ENCODE results near the gene FOSL2.

The FOSL2 gene

DNA sequence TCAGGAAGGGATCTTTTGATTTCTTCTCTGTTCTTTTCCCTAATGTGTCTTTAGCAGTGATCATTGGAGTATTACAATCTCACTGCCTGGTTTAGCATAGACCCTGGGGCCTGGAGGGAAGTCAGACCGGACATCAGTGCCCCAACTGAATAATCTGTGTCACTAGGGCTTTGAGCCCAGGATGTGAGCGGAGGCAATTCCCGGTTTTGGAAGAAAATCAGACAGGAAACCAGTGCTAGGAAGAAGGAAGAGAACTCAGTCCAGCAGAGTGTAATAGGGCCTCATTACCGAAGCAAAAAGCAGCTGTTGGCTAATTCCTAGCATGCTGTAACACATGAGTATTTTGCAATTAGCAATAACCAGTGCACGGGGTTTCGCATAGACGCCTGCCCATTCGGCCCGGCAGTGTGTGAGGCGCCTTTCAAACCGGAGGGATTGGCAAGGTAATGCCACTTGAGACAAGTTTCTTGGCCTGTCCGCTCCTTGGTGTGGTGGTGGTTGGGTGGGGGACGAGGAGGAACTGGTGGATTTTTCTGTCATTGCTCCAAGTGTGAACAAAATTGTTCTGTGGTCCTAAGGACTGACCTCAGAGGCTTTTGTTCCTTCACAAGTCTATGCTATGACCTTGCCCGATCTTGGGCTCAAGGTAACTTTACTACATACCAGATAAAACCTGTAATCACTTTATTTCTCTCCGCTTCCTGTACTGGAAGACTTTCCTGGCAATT lies 2.8 kb downstream of the FOSL2 start:
- no peak for DNase-seq (ENCODE audit: low read depth)

DNA sequence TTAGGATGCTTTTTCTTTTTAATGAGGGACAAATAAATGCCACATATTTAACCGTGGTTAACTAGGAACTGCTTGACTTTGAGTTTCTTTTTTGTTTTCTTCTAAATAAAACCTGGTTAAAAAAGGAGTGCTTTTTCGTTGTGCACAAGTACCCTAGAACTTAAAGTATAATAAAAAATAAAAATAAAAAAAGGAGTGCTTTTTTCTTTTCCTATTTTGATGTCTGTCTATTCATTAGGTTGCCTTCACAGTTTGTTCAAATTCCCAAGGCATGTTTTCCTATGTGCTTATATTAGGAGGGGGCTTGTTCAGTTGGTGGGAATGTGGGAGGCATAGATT lies 4.4 kb downstream of the FOSL2 start:
- no peak for DNase-seq (ENCODE audit: low read depth)

DNA sequence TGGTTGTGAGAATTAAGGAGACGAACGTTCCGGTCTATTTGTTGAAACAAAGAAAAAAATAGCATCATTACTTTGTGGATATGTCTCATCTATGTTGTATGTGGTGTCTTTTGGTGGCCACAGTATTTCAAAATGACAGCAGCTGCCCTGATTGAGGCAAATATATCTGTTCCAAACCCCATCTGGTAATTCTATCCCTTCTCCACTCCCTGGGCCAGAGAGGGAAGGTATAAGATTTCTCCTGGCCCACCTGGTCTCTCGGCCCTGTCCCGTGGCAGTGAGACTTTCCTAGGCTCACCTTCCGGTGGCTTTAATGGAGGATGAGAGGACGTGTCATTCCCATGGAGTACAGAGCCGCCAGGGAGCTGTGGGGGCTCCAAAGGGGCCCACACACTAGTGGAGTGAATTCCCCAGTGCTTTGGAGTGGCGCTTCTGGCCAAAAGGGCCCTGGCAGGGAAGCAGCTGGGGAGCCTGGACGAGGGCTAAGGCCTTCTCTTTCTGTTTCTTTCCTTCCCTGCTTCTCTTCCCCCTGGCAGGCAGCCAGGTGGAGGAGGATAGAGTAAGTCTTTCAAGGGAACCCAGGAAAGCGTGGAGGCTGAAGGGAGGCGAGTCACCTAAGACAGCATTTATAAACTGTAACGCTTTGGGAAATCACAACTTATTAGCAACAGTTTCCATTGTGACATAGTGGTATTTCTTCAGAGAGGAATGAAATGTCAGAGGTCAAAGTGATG lies 5.6 kb downstream of the FOSL2 start:
- DNase-seq (ENCODE audit: low read depth), result no peak

DNA sequence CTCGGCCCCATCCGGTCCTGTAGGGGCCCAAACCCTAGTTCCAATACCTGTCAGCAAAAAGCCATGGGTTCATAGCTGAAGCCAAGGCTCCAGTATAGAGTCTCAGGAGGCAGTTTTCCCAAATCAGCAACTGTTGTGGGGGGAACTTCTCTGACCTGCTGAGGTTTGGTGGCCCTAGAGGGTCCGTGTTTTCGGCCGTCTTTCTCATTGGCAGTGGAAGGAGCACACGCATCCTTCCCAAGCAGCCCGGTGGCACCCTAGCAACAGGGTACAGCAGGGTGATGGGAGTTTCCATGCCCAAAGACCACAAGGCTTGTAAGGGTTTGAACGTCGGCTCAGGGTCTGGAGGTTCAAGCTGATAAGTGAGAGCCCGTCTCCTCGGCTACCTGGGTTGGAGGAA lies 6.6 kb downstream of the FOSL2 start:
- DNase-seq (ENCODE audit: low read depth), result no peak

DNA sequence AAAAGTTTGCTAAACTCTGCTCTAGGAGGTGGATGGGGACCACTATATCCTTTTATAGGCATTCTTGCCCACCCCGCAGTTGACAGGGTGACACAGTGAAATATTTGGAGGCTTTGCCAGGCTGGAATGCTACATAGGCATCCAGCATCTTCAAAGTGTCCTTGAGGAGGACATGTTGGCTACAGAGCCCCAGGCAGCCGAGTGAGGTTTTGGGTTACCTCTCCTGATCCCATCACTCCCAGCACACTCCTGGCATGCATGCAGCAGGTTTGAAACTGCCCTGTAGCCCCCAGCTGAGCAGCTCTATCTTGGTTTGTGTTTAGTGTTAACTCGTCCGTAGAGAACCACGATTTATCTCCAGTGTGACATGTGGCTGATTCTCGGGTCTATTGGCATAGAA lies 7.3 kb downstream of the FOSL2 start:
- DNase-seq (ENCODE audit: low read depth), result no peak

DNA sequence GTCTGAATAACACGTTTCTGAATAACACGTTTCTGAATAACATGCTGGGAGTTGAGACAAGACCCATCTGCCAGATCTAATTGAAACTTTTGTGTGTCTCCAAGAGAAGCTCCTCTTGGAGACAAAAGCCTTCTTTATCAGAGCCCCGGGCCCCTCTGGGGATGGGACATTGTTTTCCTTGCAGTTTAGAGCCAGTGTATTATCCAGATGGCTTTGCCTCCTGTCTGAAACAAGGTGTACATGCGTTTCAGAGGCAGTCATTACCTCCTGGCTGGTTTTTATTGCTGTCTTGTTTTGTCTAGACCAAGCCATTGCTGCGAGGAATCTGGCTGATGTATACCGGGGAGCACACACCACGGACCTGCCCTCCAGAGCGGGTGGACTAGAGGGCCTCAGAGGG lies 7.8 kb downstream of the FOSL2 start:
- no peak for DNase-seq (ENCODE audit: low read depth)

DNA sequence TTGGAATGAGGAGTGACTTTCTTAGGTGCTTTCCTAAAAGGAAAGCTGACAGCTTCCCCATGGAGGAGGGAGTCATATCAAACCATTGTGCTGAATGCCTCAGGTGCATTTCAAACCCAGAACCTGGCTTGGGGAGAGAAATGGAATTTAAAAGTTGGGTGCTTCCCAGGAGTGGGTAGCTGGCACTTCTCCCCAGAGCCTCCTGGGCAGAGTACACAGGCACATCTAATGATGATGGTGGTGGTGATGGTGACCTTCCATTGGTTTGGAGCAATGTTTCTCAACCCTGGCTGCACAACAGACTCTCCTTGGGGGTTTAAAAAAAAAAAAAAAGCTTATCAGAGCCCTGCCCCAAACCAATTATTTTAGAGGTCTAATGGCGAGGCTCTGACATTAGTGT lies 8.3 kb downstream of the FOSL2 start:
- DNase-seq (ENCODE audit: low read depth), result no peak

DNA sequence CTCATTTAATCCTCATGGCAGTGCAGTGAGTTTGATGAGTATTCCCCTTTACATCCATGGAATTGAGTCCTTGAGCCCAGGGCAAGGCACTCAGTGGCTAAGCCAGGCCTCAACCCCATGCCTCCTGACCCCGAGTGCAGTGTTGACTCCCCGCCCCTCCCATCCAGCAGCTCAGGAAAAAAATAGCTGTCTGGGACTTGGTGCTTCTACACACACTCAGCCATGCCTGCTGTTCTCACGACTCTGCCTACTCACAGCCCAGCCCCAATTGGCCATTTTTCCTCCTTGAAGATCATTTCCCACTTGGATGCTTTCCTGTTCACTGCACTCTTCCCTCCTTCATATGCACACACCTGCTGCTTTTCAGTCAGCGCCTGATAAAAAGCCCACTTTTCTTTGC lies 8.8 kb downstream of the FOSL2 start:
- no peak for DNase-seq (ENCODE audit: low read depth)

DNA sequence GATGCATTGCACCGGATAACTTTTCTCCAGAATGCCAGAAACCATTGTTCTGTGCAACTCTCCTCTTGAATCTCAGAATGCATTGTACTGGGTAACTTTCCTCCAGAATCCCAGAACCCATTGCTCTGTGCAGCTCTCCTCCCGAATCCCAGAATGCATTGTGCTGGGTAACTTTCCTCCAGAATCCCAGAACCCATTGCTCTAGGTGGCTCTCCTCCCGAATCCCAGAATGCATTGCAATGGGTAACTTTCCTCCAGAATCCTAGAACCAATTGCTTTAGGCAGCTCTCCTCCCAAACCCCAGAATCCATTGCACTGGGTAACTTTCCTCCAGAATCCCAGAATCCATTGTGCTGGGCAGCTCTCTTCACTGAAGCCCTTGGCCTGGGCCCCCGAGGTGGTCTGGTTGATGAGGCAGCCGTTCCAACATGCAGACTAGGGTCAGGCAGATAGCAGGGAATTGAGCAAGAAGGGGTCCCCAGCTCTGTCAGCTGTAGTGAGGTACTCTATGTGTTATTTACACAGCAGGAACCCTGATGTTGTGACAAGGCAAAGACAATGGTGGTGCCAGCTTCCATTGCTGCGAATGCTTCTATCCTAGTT lies 9.4 kb downstream of the FOSL2 start:
- DNase-seq (ENCODE audit: low read depth), result no peak

DNA sequence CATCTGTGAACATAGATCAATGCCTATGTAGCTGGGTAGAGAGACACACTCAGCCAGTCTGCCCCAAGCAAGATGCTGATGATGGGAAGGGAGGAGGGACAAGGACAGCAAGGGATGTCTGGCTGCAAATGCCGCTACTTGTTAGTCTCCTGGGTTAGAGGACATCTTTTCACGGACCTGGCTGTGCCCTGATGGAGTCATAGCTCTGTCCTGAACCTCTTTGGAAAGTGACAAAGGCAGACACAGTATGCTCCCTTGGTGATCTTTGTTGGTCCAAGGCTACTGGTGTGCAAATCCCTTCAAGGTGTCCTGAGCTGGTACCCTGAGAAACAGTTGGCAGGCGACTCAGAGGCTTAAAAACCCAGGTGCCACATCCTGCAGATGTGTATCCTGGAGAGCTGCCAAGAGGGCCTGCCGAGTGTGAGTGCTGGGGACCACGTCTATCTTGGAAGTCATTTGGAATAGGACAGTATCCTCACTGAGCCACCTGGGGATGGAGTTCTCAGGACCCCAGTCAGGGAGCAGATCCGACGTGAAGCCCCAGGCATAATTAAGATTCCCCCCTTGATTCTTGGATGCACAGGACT lies 10.8 kb downstream of the FOSL2 start:
- DNase-seq (ENCODE audit: low read depth), result no peak

DNA sequence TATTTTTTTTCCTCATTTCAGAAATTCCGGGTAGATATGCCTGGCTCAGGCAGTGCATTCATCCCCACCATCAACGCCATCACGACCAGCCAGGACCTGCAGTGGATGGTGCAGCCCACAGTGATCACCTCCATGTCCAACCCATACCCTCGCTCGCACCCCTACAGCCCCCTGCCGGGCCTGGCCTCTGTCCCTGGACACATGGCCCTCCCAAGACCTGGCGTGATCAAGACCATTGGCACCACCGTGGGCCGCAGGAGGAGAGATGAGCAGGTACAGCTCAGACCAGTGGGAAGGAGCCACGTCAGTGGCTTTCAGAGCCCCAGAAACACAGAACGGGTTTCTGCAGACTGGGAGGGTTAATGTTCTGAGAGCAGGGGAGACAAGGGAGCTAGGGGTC lies 11.4 kb downstream of the FOSL2 start:
- no peak for DNase-seq (ENCODE audit: low read depth)

DNA sequence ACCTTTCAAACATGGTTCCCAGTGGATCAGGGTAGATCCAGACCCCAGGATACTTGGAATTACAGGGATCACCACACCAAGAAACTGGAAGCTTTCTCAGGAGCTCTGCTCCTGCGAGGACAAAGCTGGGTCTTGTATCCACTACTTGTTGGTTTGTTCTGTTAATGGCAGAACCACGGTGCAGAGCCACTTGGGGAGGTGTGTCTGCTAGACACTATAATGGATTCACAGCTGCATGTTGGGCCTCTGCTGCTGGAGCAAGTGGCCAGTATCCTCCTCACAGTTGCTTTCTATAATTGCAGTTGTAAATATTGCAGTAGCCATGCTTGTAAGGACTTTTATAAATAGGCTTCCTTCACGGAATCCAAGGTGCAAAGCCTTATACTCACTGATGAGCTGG lies 12.9 kb downstream of the FOSL2 start:
- DNase-seq (ENCODE audit: low read depth), result no peak

DNA sequence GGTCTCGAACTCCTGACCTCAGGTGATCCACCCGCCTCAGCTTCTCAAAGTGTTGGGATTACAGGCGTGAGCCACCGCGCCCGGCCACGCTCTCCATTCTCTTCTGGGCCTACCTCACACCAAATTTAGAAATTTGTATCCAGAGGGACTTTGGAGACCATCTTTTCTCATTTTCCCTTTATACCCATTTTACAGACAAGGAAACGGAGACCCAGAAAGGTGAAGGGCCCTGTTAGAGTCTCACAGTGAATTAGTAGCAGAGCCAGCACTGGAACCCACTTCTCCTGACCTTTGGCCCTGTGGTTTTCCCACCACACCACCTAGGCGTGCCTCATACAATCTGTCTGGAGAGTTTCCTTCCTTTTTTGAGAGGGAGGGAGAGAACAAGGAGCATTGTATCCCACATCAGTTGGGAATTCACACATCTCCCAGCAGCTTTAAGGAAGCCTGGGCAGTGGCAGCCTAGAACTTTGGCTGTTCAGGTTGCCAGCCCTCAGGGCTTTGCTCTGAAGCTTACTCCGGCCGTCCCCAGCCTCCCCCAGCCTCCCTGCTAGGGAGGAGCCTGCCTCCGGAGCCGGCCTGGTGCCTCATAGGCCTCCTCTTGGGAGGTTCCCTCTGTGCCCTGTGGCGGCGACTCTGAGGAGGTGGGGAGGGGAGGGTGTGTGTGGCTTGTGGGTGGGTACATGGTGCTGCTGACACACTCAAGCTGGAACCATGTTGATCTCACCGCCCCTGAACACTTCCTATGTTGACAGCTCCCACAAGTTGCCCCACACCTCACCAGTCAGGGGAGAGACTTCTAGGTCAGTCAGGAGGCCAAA lies 13.8 kb downstream of the FOSL2 start:
- DNase-seq (ENCODE audit: low read depth), result no peak

DNA sequence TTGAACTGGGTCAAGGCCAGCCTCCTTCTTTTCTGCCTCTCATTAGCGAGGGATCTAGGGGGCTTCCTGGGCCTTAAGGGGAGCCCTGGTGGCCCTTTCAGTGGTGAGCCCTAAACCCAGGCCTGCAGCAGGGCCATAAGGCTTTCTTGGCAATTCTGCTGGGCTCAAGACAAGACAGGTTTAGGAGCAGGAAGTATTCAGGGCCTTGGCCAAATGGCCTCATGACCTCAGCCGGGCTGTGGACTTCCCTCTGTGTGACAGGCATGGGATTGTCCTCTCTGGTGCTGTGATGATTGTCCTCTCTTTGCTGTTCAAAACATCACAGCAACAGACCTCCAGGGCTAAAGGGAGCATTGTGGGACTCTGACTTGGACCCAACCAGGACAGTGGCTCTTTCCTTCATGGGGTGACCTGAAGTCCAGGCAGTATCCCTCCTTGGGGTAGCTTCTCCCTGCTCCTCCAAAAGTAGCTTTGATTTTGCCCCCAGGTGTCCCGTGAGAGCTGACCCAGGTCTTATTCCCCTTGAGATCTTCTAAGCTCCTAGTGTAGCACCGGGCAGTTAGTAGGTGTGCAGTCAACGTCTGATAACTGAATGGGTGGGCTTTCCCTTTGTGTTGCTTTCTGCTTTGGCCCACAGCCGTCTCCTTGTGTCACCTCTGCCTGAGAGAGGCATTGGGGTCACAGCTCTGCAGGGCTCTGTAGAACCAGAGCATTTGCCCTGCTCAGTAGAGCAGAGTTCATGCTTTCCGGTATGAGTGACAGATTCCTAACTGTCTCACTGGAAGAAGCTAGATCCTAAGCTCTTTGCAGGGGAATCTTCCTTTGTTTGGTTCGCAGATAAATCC lies 14.7 kb downstream of the FOSL2 start:
- no peak for DNase-seq (ENCODE audit: low read depth)

DNA sequence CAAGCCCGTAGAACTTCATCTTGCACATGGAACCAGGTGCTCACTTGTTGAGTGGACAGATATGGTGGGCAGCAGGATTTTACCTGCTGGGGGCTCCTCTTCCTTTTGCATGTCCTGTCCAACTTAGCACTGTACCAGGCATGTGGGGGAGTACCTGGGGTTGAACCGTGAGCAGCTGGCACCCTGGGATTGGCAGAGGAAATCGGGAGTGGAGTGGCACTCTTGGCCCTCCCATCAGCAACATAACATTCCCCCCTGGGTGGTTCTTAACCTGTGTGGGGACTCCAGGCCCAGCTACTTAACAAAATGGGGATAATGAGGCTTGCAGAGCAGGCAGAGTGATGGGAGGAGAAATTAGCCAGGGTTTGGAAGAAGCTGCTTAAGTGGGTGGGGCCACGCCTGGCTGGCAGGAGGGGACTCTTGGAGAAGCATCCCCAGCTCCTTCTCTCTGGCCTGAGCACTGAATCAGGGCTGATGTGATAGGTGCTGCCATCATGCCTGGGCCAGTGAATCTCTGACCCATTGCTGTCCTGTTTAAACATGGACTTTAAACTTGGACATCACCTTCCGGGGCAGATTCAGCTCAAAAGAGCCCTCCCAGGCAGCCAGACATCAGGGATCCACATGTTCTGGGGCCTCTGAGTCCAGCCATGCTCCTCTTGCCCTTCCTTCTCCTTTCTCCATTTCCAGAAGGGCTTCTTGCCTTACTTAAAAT lies 15.5 kb downstream of the FOSL2 start:
- no peak for DNase-seq (ENCODE audit: low read depth)

DNA sequence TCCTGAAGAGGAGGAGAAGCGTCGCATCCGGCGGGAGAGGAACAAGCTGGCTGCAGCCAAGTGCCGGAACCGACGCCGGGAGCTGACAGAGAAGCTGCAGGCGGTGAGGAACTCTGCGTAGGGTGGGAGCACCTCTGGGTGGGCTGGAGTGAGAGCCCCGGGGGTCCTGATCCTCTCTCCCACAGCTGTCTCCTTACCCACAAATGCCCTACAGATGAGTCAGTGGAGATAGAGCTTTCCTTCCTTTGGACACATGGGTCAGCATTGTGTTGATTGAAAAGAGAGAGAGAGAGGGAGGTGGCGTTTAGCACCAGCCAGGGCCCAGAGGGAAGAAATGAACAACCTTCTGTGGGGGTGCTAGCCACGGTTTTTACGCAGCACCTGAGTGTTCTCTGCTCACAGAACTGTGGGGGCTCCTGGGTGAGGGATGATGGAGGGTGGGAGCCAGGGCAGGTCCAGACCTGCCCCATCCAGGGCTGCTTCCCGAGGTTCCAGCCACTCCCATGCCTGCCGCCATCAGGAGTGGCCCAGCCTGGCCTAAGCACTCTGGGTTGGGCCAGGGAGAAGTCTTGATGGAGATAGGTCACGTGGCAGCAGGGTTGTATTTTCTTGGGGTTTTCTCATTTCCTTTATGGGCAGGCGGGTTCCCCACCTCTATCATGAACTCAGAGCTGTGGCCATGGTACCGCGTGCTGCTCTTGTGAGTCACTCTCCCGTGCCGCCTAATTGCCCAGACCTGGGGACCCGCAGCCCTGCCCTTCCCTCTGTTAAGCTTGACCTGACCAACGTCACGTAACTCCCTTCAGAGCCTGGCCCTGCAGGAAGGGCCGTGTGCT lies 16.3 kb downstream of the FOSL2 start:
- DNase-seq (ENCODE audit: low read depth), result peak; percentile 42

DNA sequence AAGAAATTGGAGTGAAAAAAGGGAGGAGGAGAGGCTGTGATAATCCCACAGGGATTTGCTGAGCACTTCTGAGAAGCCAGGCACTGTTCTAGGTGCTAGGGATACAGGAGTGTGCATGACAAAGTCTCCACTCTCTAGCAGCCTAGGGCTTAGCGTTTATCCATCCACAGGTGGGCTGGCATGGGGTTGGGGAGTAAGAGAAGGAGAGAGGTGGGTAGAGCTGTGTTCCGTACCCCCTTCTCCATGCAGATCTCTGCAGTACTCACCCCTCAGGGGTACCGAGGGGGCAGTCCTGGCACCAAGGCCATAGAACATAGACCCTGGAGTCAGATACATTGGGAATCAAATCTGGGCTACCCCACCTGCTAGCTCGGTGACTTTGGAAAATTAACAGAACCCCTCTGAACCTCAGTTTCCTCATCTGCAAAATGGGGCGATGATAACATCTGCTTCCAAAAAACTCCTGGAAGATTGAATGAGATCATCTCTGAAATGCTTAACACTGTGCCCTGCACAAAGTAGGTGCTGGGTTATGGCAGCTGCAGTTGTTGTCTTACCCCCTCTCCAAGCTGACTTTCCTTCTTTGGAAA lies 18.6 kb downstream of the FOSL2 start:
- no peak for DNase-seq (ENCODE audit: low read depth)

DNA sequence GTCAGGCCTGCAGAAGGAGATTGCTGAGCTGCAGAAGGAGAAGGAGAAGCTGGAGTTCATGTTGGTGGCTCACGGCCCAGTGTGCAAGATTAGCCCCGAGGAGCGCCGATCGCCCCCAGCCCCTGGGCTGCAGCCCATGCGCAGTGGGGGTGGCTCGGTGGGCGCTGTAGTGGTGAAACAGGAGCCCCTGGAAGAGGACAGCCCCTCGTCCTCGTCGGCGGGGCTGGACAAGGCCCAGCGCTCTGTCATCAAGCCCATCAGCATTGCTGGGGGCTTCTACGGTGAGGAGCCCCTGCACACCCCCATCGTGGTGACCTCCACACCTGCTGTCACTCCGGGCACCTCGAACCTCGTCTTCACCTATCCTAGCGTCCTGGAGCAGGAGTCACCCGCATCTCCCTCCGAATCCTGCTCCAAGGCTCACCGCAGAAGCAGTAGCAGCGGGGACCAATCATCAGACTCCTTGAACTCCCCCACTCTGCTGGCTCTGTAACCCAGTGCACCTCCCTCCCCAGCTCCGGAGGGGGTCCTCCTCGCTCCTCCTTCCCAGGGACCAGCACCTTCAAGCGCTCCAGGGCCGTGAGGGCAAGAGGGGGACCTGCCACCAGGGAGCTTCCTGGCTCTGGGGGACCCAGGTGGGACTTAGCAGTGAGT lies 19.4 kb downstream of the FOSL2 start:
- no peak for DNase-seq (ENCODE audit: low read depth)

DNA sequence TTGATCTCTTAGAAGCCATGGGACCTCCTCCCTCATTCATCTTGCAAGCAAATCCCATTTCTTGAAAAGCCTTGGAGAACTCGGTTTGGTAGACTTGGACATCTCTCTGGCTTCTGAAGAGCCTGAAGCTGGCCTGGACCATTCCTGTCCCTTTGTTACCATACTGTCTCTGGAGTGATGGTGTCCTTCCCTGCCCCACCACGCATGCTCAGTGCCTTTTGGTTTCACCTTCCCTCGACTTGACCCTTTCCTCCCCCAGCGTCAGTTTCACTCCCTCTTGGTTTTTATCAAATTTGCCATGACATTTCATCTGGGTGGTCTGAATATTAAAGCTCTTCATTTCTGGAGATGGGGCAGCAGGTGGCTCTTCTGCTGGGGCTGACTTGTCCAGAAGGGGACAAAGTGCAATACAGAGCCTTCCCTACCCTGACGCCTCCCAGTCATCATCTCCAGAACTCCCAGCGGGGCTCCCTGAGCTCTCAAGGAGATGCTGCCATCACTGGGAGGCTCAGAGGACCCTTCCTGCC lies 20.0 kb downstream of the FOSL2 start:
- DNase-seq (ENCODE audit: low read depth), result no peak
